B cell (primary cell): ENCODE data around the gene PDCD1LG2. TPM values are rescaled to one million over a fixed set of nuclear protein-coding genes. Genes with fewer than 3 reads are reported as not detected.

Experiments used
- ATAC-seq: fragments of 200-7000 bp; cut with Tn5 transposase; one replicate; pipeline ENCODE4 v1.10.0; 2021; ENCODE audit warnings: low read depth, mild to moderate bottlenecking, moderate number of reproducible peaks, moderate library complexity
- CTCF ChIA-PET: fragments of 350-600 bp; sonication (Branson Sonifier 250); formaldehyde crosslinking; loops from one replicate; lab custom pipeline; 2021; ENCODE audit warnings: antibody characterized with exemption, inconsistent platforms; lab: Charles Lee
- POLR2A ChIA-PET: fragments of 350-600 bp; sonication (Branson Sonifier 250); formaldehyde crosslinking; loops from one replicate; lab custom pipeline; 2021; ENCODE audit warnings: antibody characterized with exemption; lab: Charles Lee
- DNase-seq: peaks from one replicate; pipeline ENCODE4 v3.0.0; 2013
- H2AFZ ChIP-seq: 2 replicates; pipeline ENCODE4 v1.6.1; 2012; ENCODE audit warnings: mild to moderate bottlenecking, low read depth, low read length; ENCODE audit not compliant: insufficient read depth, poor library complexity, severe bottlenecking
- H3K27ac ChIP-seq, 2 donors: 1 replicate in 1 of 2; 2 replicates in 1 of 2; pipeline ENCODE4 v1.5.1; 2012 to 2013; ENCODE audit warnings: low read length in 2 of 2, mild to moderate bottlenecking in 2 of 2, moderate library complexity in 1 of 2
- H3K27me3 ChIP-seq, 4 experiments: fragments of 200-600 bp in 1 of 4; sonication (generic) in 1 of 4; replicated peaks in 1 of 4; 1 replicate in 2 of 4; 2 replicates in 2 of 4; pipeline versions ENCODE4 v1.6.1 to v1.7.0; 2013 to 2016; ENCODE audit warnings: low read length in 3 of 4, mild to moderate bottlenecking in 2 of 4, mixed read lengths in 1 of 4, moderate library complexity in 1 of 4; ENCODE audit not compliant: insufficient read depth in 4 of 4, control insufficient read depth in 3 of 4; ENCODE audit errors: control extremely low read depth in 1 of 4
- H3K36me3 ChIP-seq, 2 experiments: replicated peaks in 1 of 2; 1 replicate in 1 of 2; 2 replicates in 1 of 2; pipeline versions ENCODE4 v1.6.1 to v1.7.1; 2013; ENCODE audit warnings: low read length in 1 of 2; ENCODE audit not compliant: insufficient read depth in 2 of 2, control insufficient read depth in 1 of 2; ENCODE audit errors: control extremely low read depth in 1 of 2, extremely low read depth in 1 of 2
- H3K4me1 ChIP-seq, 2 donors: fragments of 200-600 bp in 1 of 2; sonication (generic) in 1 of 2; 1 replicate in 1 of 2; 2 replicates in 1 of 2; pipeline versions ENCODE4 v1.5.1 to v1.6.1; 2013 to 2017; ENCODE audit warnings: low read length in 2 of 2; ENCODE audit not compliant: control insufficient read depth in 2 of 2, insufficient read depth in 2 of 2
- H3K4me2 ChIP-seq: replicated peaks from 2 replicates; pipeline ENCODE3; 2012; ENCODE audit warnings: mild to moderate bottlenecking, low read depth, low read length; ENCODE audit not compliant: poor library complexity, severe bottlenecking
- H3K4me3 ChIP-seq, 5 experiments: fragments of 200-600 bp in 1 of 5; sonication (generic) in 1 of 5; 1 replicate in 3 of 5; 2 replicates in 2 of 5; pipeline versions ENCODE4 v1.5.1 to v1.7.0; 2011 to 2016; ENCODE audit warnings: low read length in 4 of 5, mild to moderate bottlenecking in 4 of 5, low read depth in 2 of 5, control low read depth in 1 of 5, moderate library complexity in 1 of 5; ENCODE audit not compliant: insufficient read depth in 1 of 5; ENCODE audit errors: control extremely low read depth in 1 of 5, extremely low read depth in 1 of 5
- H3K79me2 ChIP-seq: fragments of 200-600 bp; sonication (generic); one replicate; pipeline ENCODE4 v1.6.0; 2016; ENCODE audit warnings: low read length; ENCODE audit not compliant: control insufficient read depth, insufficient read depth
- H3K9ac ChIP-seq: fragments of 200-600 bp; sonication (generic); 2 replicates; pipeline ENCODE4 v1.6.1; 2017; ENCODE audit warnings: mild to moderate bottlenecking, low read length, moderate library complexity
- H3K9me3 ChIP-seq, 3 donors: one replicate each; pipeline versions ENCODE4 v1.6.1 to v1.7.1; 2013; ENCODE audit warnings: low read length in 2 of 3; ENCODE audit not compliant: control insufficient read depth in 2 of 3, insufficient read depth in 1 of 3; ENCODE audit errors: control extremely low read depth in 1 of 3
- H4K20me1 ChIP-seq: 2 replicates; pipeline ENCODE4 v1.6.0; 2012; ENCODE audit warnings: mild to moderate bottlenecking, low read length; ENCODE audit not compliant: insufficient read depth, control insufficient read depth, poor library complexity, severe bottlenecking
- H3K27ac Mint-ChIP-seq: one replicate; pipeline ENCODE4 v1.8.0; 2021; ENCODE audit warnings: mixed read lengths
- H3K27me3 Mint-ChIP-seq: one replicate; pipeline ENCODE4 v1.8.0; 2021; ENCODE audit warnings: mixed read lengths
- H3K4me1 Mint-ChIP-seq: one replicate; pipeline ENCODE4 v1.8.0; 2021; ENCODE audit warnings: mixed read lengths
- H3K4me3 Mint-ChIP-seq: one replicate; pipeline ENCODE4 v1.8.0; 2021; ENCODE audit warnings: mixed read lengths
- H3K9me3 Mint-ChIP-seq: one replicate; pipeline ENCODE4 v1.8.0; 2022; ENCODE audit warnings: mixed read lengths; ENCODE audit not compliant: insufficient read depth
- CTCF ChIP-seq: fragments of 200-600 bp; IDR thresholded peaks from one replicate; pipeline ENCODE4 v1.8.0; 2022; ENCODE audit warnings: antibody characterized with exemption, mild to moderate bottlenecking
- EZH2 ChIP-seq: IDR thresholded peaks from 2 replicates; pipeline ENCODE4 v1.6.1; 2012; ENCODE audit warnings: borderline replicate concordance, low read depth, mild to moderate bottlenecking, moderate library complexity, low read length; ENCODE audit not compliant: insufficient read depth, poor library complexity, severe bottlenecking
- WGBS: methylation state at CpG from one replicate; pipeline ENCODE4 v1.1.5; 2013; ENCODE audit warnings: missing lambda C conversion rate; ENCODE audit not compliant: insufficient coverage; 5-methylcytosine and 5-hydroxymethylcytosine counted together
- intact Hi-C: fragments of 100-400 bp; cut with micrococcal nuclease; formaldehyde crosslinking; loops from one replicate; pipeline ENCODE4 v1.10.0; 2022
- polyA plus RNA-seq: library from polyadenylated mRNA; depleted of rRNA; stranded (reverse); fragments of >200 nt; gene quantifications from 2 replicates; pipeline ENCODE4 v1.2.3, GENCODE V29; 2012
- total RNA-seq, 2 donors: library from RNA; stranded (reverse); fragments of 120-200 nt in 1 of 2; gene quantifications; 1 replicate in 1 of 2; 2 replicates in 1 of 2; pipeline versions ENCODE4 v1.2.3 to v1.2.4, GENCODE V29; 2013 to 2022

The PDCD1LG2 gene
- total and polyA plus RNA-seq, 2 donors (not counting 1 experiment from before 2014, with no cell fraction given): 0.67 TPM; not detected in 1

- ChIA-PET POLR2A (interaction anchor here (1.4 kb wide), 1 partner anchor 35 kb away, joined by 4 read pairs; no protein-coding TSS in a partner anchor), CTCF (interaction anchor here (0.7 to 8.9 kb wide), 3 partner anchors 143 to 407 kb away, joined by 4 to 91 read pairs (median 23); partner anchors contain the start of genes CD274 and PLGRKT)
- peaks cover 41 to 44% of the 10 kb centered on the region in 2 donors for H3K4me1 ChIP-seq
- no peak overlapping the region for H3K9ac ChIP-seq
- H3K9me3 Mint-ChIP-seq: no peaks in the 10 kb centered on the region
- peaks cover 67% of the 10 kb centered on the region for H3K4me1 Mint-ChIP-seq
- no peaks in the 10 kb centered on the region for H3K27me3 ChIP-seq
- H4K20me1 ChIP-seq: no peaks in the 10 kb centered on the region
- peak overlapping the region; percentile 76 for H3K27ac Mint-ChIP-seq
- peak overlapping the region; percentile 51 for H3K4me3 Mint-ChIP-seq
- DNase-seq (no peak), ATAC-seq (no peak)
- no peak overlapping the region for H3K27ac ChIP-seq
- no peaks in the 10 kb centered on the region for H3K27me3 Mint-ChIP-seq
- H3K9me3 ChIP-seq: no peaks in the 10 kb centered on the region
- intact Hi-C loops: loop anchor here (5.0 to 10.0 kb wide), 6 partner anchors 34 to 606 kb away; partner anchors contain the start of genes ERMP1, JAK2, PDCD1LG2 and RIC1
- no peaks in the 10 kb centered on the region for H3K79me2 ChIP-seq
- no peaks in the 10 kb centered on the region for H3K36me3 ChIP-seq
- H3K4me3 ChIP-seq: no peak overlapping the region
- H3K4me2 ChIP-seq: peak overlapping the region; percentile 46
- 100% methylated on average over 1 of the region's 5 CpGs for WGBS
- no peak overlapping the region for H2AFZ ChIP-seq
- TF ChIP-seq EZH2 (no peak), CTCF (no peak)
Observed at GRCh38 chr9:5592904-5593303, 82.6 kb downstream of the PDCD1LG2 start.

- H3K4me1 ChIP-seq: peaks cover 41 to 44% of the 10 kb centered on the region in 2 donors
- H3K4me3 ChIP-seq: no peak overlapping the region
- peak overlapping the region; percentile 46 for H3K4me2 ChIP-seq
- peaks cover 68% of the 10 kb centered on the region for H3K4me1 Mint-ChIP-seq
- intact Hi-C loops: loop anchor here (1.0 to 10.0 kb wide), 9 partner anchors 11 to 801 kb away; partner anchors contain the start of genes ERMP1, JAK2, PDCD1LG2 and RCL1
- peak; percentile 57 for ATAC-seq
- H4K20me1 ChIP-seq: no peaks in the 10 kb centered on the region
- peak overlapping the region; percentile 69 for H3K27ac Mint-ChIP-seq
- no CpG with 5 or more reads among the region's 2 CpGs for WGBS
- peak; percentile 84 for DNase-seq
- H3K9ac ChIP-seq: no peak overlapping the region
- H3K9me3 ChIP-seq: no peaks in the 10 kb centered on the region
- ChIA-PET CTCF (interaction anchor here (0.5 to 8.9 kb wide), 4 partner anchors 144 to 834 kb away, joined by 3 to 91 read pairs (median 13); partner anchors contain the start of genes CD274 and PLGRKT), POLR2A (interaction anchor here (0.9 to 1.4 kb wide), 2 partner anchors 34 to 156 kb away, joined by 3 to 4 read pairs; partner anchors contain the start of gene PLGRKT)
- no peaks in the 10 kb centered on the region for H3K27me3 ChIP-seq
- TF ChIP-seq EZH2 (no peak), CTCF (no peak)
- no peaks in the 10 kb centered on the region for H3K36me3 ChIP-seq
- no peaks in the 10 kb centered on the region for H3K27me3 Mint-ChIP-seq
- H3K9me3 Mint-ChIP-seq: no peaks in the 10 kb centered on the region
- H2AFZ ChIP-seq: no peak overlapping the region
- peak overlapping the region in 1 of 2 donors; percentile 40 for H3K27ac ChIP-seq
- no peaks in the 10 kb centered on the region for H3K79me2 ChIP-seq
- peak overlapping the region; percentile 50 for H3K4me3 Mint-ChIP-seq
Observed at GRCh38 chr9:5593904-5594303, 83.6 kb downstream of the PDCD1LG2 start.
